ENCODE data around the gene TMEM176A. TPM values are rescaled to one million over a fixed set of nuclear protein-coding genes. Genes with fewer than 3 reads are reported as not detected.

Gene TMEM176A
- total RNA-seq, 1 experiment from 2014 or later, result not detected

- Histone ChIP-seq H3K27me3 (ENCODE audit: insufficient read depth, low read length) (peaks cover 26% of the 10 kb centered on the region), H3K9me3 (ENCODE audit: control insufficient read depth in 1 of 2, insufficient read depth in 1 of 2, low read depth in 1 of 2, low read length in 2 of 2) (no peaks in the 10 kb centered on the region), H3K9me2 (ENCODE audit: insufficient read depth) (no peaks in the 10 kb centered on the region), H3K4me1 (ENCODE audit: control insufficient read depth in 1 of 2, insufficient read depth in 2 of 2, low read length in 2 of 2) (no peaks in the 10 kb centered on the region), H3K9ac (ENCODE audit: low read length) (no peak overlapping the region), H3K36me3 (ENCODE audit: control insufficient read depth in 1 of 2, insufficient read depth in 2 of 2, low read length in 2 of 2) (no peaks in the 10 kb centered on the region), H3K27ac (ENCODE audit: low read depth, low read length) (no peak overlapping the region), H3K79me2 (ENCODE audit: insufficient read depth, low read length) (no peaks in the 10 kb centered on the region), H3K4me2 (ENCODE audit: low read length) (no peak overlapping the region), H2AFZ (ENCODE audit: low read depth, low read length, poor library complexity, severe bottlenecking) (no peak overlapping the region), H3K4me3 (replicated peaks in 1 of 2; ENCODE audit: low read depth in 1 of 2, low read length in 2 of 2) (no peak overlapping the region), H4K20me1 (ENCODE audit: insufficient read depth) (no peaks in the 10 kb centered on the region)
- ChIA-PET CTCF (no interaction called here), POLR2A (no interaction called here), RAD21 (ENCODE audit: low non-redundant PET in 1 of 2, low total read pairs in 2 of 2, uncharacterized antibody in 2 of 2, unreplicated experiment in 2 of 2) (no interaction called here)
- DNase-seq (ENCODE audit: low read depth, low spot score) (no peak), ATAC-seq (no peak)
- no TSS peak for BruUV-seq (replicated peaks)
- intact Hi-C loops (cut with micrococcal nuclease), result no loop called here
- TF ChIP-seq RAD21 (IDR thresholded peaks at IDR 0.05; ENCODE audit: low read depth) (no peak), EGR1 (IDR thresholded peaks at IDR 0.05; ENCODE audit: low read depth) (no peak), EZH2phosphoT487 (IDR thresholded peaks at IDR 0.05; ENCODE audit: borderline replicate concordance) (no peak), SRF (IDR thresholded peaks at IDR 0.05; ENCODE audit: low read depth) (no peak), TCF7L2 (IDR thresholded peaks at IDR 0.05; ENCODE audit: borderline replicate concordance, extremely low read depth, insufficient read depth, insufficient read length) (no peak), POLR2A (IDR thresholded peaks at IDR 0.05; ENCODE audit: borderline replicate concordance, extremely low read depth, insufficient read depth, insufficient read length) (no peak), ZFX (IDR thresholded peaks at IDR 0.05) (no peak), ATF3 (IDR thresholded peaks at IDR 0.05) (no peak), ZBTB33 (IDR thresholded peaks at IDR 0.05; ENCODE audit: extremely low read depth, insufficient replicate concordance, low read length) (no peak), SP1 (IDR thresholded peaks at IDR 0.05; ENCODE audit: low read depth) (no peak), REST (IDR thresholded peaks at IDR 0.05; ENCODE audit: low read depth) (no peak), SIN3A (IDR thresholded peaks at IDR 0.05; ENCODE audit: low read depth) (no peak), JUND (IDR thresholded peaks at IDR 0.05) (no peak), CBX3 (IDR thresholded peaks at IDR 0.05; ENCODE audit: low read depth) (no peak), POLR2AphosphoS5 (IDR thresholded peaks at IDR 0.05; ENCODE audit: low read depth, low read length) (no peak)
Observed at GRCh38 chr7:150850273-150850672, 49.7 kb downstream of the TMEM176A start.
